Measurements from ENCODE around the gene GSK3A. TPM values are rescaled to one million over a fixed set of nuclear protein-coding genes. Genes with fewer than 3 reads are reported as not detected.

GSK3A gene
- total RNA-seq, 4 donors from 2014 or later, result 31.4 to 44.1 (median 41.0) TPM

GRCh38 chr19:42282819-42283187, 40.4 kb upstream of the GSK3A start:
- peaks cover 15 to 76% (median 49%) of the 10 kb centered on the region in 4 donors for H3K4me1 ChIP-seq
- H3K4me3 ChIP-seq, result peak overlapping the region in 2 of 4 donors; percentile 83 to 89
- H3K27ac ChIP-seq, result peak overlapping the region; percentile 89 to 99 (median 96)
- no peak for DNase-seq
- no peaks in the 10 kb centered on the region for H3K9me3 ChIP-seq
- TF ChIP-seq POLR2A (IDR thresholded peaks at IDR 0.05), result no peak
- no peak for TF ChIP-seq CTCF (IDR thresholded peaks at IDR 0.05)
- peaks cover 0 to 13% (median 0%) of the 10 kb centered on the region in 3 donors for H3K36me3 ChIP-seq
- H3K27me3 ChIP-seq, result no peaks in the 10 kb centered on the region

DNA sequence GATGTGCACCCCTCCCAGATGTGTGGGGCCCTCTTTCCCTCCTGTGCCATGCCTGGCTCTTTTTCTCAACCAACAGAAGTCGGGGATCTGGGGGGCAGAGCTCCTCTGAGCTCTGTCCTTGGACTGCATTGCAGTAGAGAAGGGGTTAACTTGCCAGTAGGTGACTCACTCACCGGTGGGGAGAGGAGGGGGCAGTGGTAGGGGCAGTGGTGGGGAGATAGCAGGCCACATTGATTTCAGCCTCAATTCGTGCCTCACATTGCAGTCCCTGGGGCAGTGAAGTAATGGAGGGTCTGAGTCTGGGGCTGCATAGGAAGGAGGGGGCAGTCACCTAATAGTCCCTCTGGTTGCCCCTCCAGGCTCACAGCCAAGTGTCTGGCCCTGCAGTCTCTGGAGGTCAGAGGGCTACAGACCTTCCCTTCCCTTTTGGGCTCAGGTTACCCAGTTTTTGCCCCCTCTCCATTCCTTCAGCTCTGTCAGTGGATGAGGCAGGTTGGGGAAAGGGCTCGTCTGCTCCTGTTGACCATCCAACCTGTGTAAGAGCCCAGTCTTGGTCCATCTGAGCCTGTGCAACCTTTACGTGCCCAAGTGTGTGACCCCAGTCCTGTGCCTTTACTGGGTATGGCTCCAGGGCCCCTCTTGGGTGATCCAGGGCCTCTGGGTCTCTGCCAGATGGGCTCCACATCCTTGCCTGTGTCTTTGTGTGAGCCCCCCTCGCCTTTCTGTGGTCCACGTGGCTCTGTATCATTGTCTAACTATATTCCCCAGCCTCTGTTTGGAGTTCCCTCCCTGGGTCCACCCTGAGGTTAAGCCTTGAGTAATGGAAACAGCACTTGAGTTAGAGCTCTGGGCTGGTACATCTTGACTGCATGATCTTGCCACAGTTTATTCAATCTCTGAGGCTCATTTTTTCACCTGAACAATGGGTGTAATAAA, 39.7 kb upstream of the GSK3A start:
- Histone ChIP-seq H3K4me3 (no peak overlapping the region), H3K9me3 (no peaks in the 10 kb centered on the region), H3K4me1 (peaks cover 15 to 83% (median 49%) of the 10 kb centered on the region in 4 donors), H3K27ac (peak overlapping the region; percentile 89 to 99 (median 96)), H3K36me3 (peaks cover 0 to 6% (median 0%) of the 10 kb centered on the region in 3 donors), H3K27me3 (no peaks in the 10 kb centered on the region)
- TF ChIP-seq POLR2A (IDR thresholded peaks at IDR 0.05), result no peak
- TF ChIP-seq CTCF (IDR thresholded peaks at IDR 0.05), result no peak
- DNase-seq, result no peak

DNA sequence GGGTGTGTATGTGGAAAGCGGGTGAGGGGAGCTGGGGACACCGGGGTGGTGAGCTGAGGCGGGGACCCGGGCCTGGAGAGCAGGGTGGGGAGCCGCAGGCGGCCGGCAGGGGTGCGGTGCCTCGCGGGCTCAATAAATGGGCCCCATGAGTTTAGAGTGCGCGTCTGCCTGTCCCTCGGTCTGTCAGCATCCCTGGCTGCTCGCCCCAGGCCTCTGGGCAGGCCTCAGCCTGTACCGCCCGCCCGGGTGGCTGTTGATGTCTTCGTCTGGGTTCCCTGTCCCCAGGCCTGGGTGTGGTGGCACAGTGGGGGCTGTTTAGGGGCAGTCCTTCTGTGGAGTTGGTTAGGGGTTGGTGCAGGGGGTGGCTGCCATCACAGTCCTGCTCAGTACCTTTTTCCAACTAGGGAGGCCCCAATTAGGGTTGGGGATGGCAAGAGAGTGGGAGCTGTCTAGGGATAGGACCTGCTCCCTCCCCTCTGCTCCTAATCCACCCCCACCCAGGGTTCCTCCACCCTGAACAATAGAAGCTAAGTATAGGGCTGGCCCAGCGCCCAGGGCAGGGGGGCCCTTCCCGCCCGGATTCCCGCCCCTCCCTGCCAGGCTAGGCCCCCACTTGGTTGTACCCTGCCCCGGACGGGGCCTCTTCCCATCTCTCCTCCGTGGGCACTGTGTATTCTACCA, 38.9 kb upstream of the GSK3A start:
- no peaks in the 10 kb centered on the region for H3K27me3 ChIP-seq
- H3K27ac ChIP-seq, result peak overlapping the region; percentile 89 to 99 (median 96)
- peaks cover 15 to 76% (median 46%) of the 10 kb centered on the region in 4 donors for H3K4me1 ChIP-seq
- TF ChIP-seq CTCF (IDR thresholded peaks at IDR 0.05) (peak in 1 of 6 experiments; percentile 18), POLR2A (IDR thresholded peaks at IDR 0.05) (no peak)
- no peaks in the 10 kb centered on the region for H3K36me3 ChIP-seq
- H3K9me3 ChIP-seq, result no peaks in the 10 kb centered on the region
- DNase-seq, result peak in 1 of 3 donors; percentile 64
- peak overlapping the region; percentile 64 to 89 (median 83) for H3K4me3 ChIP-seq

GRCh38 chr19:42280815-42281145, 38.4 kb upstream of the GSK3A start:
- peak in 1 of 3 donors; percentile 52 for DNase-seq
- no peaks in the 10 kb centered on the region for H3K27me3 ChIP-seq
- peak overlapping the region; percentile 89 to 99 (median 96) for H3K27ac ChIP-seq
- H3K4me3 ChIP-seq, result peak overlapping the region; percentile 64 to 89 (median 83)
- H3K4me1 ChIP-seq, result peaks cover 15 to 71% (median 42%) of the 10 kb centered on the region in 4 donors
- no peaks in the 10 kb centered on the region for H3K9me3 ChIP-seq
- no peak for TF ChIP-seq POLR2A (IDR thresholded peaks at IDR 0.05)
- no peak for TF ChIP-seq CTCF (IDR thresholded peaks at IDR 0.05)
- H3K36me3 ChIP-seq, result no peaks in the 10 kb centered on the region

DNA sequence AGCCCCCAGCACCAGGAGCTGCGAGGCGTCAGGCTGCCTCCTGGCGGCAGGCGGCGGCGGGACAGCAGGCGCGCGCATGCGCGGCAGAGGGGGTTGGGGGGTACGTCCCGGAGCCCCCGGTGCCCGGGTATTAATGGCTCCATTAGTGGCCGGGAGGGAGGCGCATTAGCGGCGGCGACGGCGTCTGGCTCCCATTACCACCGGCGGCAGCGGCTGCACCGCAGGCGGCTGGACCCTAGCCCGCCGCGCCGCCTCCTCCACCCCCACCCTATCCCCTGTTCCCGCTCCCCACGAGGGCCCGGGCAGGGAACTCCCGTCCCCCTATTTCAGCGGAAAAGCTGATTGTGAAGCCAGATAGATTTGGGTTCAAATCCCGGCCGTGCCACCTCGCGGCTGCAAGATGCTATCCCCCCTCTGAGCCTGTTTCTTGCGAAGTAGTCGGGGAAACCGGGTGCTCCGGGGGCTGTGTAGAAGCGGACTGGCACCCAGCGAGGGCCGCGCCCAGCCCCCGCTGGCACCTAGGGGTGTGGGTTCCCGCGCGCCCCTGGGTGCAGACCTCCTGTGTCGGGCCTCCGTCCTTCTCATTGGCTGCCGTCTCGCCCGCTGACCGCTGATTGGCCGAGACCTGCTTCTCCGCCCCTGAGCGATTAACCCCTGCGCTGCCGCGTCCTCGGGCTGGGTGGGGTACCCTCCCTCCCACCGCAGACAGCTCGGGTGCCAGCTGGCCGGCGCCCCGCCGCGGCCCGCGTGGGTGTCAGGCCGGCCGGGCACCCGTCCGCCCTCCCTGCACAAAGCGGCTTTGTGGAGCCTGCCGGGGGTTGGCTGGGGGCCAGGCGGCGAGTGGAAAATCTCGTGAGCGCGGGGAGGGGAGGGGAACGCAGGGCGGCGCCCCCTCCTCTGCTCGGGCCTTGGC, 37.8 kb upstream of the GSK3A start:
- Histone ChIP-seq H3K4me1 (peaks cover 15 to 68% (median 37%) of the 10 kb centered on the region in 4 donors), H3K27me3 (no peaks in the 10 kb centered on the region), H3K27ac (peak overlapping the region; percentile 89 to 99 (median 96)), H3K4me3 (peak overlapping the region; percentile 64 to 89 (median 83)), H3K36me3 (peaks cover 0 to 2% (median 0%) of the 10 kb centered on the region in 3 donors), H3K9me3 (no peaks in the 10 kb centered on the region)
- peak; percentile 90 to 97 (median 92) for TF ChIP-seq CTCF (IDR thresholded peaks at IDR 0.05)
- TF ChIP-seq POLR2A (IDR thresholded peaks at IDR 0.05), result no peak
- peak; percentile 89 to 95 (median 91) for DNase-seq

All from Peyer's patch (tissue), 4 donors.